Lung microvascular endothelial cell (primary cell): ENCODE results near the gene EDDM13. TPM values are rescaled to one million over a fixed set of nuclear protein-coding genes. Genes with fewer than 3 reads are reported as not detected.
A peak's percentile ranks its signal among the peaks of the same experiment; 100 is the strongest.
"Not testable (repeated sequence)": the region's sequence is repeated elsewhere in the genome, so short reads cannot be mapped to it uniquely, and the experiment has no call there.

Experiments
- DNase-seq, 2 donors: peaks; one replicate each; pipeline versions ENCODE4 v3.0.0 to v3.0.0-alpha.2; 2010; ENCODE audit warnings: low read depth in 2 of 2
- total RNA-seq: library from RNA; depleted of rRNA; stranded (reverse); fragments of >200 nt; gene quantifications from 2 replicates; pipeline ENCODE4 v1.2.1, GENCODE V29; 2014

EDDM13 gene
- total RNA-seq, 1 donor from 2014 or later: 2.4 TPM

DNA sequence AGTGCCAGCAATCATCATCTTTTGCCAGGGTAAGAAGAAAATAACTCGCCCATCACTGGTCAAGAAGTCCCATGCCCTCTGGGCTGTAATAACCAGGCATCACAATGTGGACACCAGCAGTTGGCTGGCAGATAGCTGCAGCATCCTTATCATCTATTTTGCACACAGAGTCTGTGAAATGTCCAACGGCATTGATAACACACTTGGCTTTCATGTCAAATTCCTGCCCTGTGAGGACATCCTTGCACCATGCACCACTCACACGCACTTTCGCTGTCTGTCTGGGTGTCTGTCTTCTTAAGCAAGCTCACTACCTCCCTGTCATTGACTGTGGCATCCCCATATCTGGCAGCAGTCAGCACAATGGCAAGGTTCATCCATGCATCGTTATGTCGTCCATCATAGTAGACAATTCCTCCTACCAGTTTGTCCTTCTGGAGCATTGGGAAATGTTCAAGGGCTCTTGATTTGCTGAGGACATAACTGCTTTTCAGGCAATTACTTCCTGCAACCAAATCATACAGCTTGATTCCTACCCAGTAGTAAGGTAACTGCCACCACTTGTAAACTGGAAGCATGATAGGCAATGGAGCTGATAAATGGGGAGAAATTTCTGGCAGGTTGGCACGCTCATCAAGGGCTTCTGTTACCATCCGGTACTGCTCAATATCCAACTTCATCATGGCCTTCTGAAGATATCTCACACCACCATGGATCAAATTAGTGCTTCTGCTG, 48.9 kb downstream of the EDDM13 start:
- DNase-seq: no peak

DNA sequence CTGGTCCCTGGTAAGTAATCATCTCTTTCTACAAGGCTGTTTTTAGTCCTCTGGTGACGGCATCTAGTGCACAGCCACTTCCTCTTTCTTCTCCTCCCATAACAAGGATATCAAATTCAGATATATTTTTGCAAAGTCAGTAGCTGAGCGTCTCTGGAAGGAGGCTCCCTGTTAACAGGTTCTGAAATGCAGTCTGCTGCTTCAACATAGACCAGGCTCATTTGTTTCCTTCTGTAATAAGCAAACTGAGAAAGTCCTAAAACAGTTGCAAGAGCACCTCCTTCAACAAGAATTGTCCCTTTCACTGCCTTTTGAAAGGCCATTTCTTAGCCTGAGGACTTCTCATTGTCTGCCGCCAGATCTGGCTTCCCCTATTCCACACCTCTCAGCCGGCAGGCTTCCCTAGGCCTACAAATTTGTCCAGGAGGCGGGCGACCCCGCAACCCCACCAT, 49.5 kb downstream of the EDDM13 start:
- DNase-seq: no peak

DNA sequence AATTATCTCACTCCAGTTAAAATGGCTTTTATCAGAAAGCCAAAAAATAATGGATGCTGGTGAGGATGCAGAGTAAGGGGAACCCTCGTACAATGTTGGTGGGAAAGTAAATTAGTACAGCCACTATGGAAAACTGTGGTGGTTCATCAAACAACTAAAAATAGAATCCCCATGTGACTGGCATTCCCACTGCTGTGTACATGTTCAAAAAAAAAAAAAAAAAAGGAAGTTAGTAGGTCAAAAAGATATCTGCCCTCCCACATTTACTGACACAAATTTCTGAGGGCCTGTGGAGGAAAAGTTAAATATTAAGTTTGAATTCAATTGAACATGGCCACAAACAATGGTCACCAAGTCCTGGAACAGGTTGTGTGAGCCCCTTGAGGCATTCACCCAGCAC, 51.9 kb downstream of the EDDM13 start:
- no peak for DNase-seq

DNA sequence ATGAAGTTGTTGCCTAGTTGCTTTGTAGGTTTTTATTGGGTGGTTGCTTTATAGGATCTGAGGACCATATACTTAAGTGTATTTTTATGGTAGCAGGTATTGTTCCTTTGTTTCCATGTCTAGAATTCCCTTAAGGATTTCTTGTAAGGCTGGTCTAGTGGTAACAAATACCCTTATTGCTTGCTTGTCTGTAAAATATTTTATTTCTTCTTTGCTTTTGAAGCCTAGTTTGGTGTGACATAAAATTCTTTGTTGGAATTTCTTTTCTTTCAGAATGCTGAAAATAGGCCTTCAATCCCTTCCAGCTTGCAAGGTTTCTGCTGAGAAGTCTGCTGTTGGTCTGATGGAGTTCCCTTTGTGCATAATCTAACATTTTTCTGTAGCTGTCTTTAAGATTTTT, 60.1 kb downstream of the EDDM13 start:
- no peak for DNase-seq

DNA sequence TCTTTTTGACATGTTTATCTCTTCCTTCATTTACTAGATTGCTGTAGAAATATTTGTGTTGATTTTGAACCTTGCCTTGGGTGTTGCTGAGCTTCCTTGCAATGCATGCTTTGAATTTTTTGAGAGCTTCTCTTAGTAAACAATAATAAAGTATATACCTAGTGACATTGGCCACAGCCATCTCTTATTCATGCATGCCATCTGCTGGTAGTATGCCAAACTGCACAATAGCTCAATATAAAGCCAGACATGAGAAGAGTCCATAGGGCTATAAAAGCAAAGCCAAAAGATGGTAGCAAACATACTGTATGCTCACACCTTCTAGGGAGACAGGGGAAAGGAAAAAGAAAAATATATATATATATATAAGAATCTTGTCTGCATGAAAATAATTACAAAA, 61.0 kb downstream of the EDDM13 start:
- DNase-seq: peak; percentile 69 to 83

DNA sequence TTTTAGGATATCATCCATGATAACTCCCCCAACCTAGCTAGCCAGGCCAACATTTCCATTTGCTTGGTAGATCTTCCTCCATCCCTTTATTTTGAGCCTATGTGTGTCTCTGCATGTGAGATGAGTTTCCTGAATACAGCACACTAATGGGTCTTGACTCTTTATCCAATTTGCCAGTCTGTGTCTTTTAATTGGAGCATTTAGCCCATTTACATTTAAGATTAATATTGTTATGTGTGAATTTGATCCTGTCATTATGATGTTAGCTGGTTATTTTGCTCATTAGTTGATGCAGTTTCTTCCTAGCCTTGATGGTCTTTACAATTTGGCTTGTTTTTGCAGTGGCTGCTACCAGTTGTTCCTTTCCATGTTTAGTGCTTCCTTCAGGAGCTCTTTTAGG, 62.8 kb downstream of the EDDM13 start:
- DNase-seq: not testable (repeated sequence)

DNA sequence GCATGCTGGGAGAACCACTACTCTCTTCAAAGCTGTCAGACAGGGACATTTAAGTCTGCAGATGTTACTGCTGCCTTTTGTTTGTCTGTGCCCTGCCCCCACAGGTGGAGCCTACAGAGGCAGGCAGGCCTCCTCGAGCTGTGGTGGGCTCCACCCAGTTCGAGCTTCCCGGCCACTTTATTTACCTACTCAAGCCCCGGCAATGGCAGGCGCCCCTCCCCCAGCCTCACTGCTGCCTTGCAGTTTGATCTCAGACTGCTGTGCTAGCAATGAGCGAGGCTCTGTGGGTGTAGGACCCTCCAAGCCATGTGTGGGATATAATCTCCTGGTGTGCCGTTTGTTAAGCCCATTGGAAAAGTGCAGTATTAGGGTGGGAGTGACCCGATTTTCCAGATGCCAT, 64.5 kb downstream of the EDDM13 start:
- DNase-seq: not testable (repeated sequence)

DNA sequence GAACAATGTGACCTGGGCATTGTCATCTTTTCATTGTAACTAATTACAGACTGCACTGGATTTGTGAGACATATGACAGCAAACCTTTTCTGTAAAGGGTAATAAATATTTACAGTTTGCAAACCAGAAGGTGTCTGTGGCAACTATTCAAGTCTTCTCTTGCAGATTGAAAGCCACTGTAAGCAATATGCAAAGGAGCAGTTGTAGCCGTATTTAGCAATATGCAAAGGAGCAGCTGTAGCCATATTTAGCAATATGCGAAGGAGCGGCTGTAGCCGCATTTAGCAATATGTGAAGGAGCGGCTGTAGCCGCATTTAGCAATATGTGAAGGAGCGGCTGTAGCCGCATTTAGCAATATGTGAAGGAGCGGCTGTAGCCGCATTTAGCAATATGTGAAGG, 66.5 kb downstream of the EDDM13 start:
- not testable (repeated sequence) for DNase-seq

DNA sequence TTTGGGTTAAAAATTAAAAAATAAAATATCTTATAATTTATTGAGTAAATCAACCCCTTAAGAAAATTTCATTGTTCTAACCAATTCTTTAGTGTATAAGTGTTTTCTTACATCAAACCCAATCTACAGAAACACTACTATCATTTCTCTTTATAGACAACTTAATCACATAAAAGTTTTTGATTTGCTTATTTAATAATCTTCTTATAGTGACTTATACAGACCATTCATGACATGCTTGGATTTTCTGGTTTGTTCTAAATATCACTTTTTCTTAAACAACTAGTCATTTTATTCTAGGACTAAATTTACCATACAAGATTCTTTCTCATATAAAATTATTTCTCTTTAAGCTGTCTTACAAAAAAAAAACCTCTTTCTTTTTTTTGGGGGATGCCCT, 69.4 kb downstream of the EDDM13 start:
- no peak for DNase-seq

DNA sequence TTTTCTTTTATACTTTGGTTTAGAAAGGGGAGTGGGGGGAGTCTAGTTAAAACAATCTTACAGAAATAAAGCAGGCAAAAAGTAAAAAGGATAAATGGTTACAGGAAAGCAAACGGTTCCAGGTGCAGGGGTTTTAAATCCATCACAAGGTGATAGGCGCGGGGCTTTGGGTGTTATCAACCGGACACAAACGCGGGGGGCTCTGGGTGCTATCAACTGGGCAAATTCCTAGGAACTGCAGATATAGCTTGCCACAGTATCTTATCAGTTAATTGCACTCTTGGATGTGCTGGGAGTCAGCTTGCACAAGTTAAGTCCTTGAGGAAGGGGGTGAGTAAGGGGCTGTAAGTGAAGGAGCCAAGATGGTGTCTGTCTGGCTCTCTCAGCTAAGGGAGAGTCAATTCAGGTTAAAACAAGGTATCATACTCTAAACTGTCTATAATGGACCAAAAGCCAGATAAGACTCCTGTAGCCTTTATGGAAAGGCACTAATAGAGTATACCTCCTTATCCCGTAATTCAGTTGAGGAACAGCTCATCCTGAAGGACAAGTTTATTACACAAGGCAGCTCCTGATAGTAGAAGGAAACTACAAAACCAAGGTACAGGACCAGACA, 74.7 kb downstream of the EDDM13 start:
- DNase-seq: no peak

DNA sequence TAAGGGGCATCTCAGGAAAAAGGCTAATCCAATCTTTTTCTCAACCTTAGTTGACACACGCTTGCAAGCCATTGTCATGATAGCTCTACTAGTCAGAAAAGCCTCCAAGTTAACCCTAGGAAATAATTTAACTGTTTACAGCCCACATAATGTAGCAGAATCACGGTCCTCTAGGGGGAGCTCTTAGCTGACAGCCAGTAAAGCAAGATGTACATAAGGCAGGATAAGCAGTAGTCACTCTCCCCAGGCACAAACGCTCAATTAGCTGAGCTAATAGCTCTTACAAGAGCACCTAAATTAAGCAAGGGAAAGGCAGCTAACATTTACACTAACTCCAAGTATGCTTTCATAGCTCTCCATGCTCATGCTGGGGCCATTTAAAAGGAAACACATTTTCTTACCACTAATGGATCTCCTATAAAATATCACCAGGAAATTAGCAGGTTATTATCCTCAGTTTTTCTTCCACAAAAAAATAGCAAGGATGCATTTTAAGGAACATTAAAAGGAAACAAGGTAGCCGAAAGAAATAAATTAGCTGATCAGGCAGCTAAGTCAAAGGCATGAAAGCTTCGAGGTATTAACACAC, 75.8 kb downstream of the EDDM13 start:
- peak; percentile 17 to 22 for DNase-seq

DNA sequence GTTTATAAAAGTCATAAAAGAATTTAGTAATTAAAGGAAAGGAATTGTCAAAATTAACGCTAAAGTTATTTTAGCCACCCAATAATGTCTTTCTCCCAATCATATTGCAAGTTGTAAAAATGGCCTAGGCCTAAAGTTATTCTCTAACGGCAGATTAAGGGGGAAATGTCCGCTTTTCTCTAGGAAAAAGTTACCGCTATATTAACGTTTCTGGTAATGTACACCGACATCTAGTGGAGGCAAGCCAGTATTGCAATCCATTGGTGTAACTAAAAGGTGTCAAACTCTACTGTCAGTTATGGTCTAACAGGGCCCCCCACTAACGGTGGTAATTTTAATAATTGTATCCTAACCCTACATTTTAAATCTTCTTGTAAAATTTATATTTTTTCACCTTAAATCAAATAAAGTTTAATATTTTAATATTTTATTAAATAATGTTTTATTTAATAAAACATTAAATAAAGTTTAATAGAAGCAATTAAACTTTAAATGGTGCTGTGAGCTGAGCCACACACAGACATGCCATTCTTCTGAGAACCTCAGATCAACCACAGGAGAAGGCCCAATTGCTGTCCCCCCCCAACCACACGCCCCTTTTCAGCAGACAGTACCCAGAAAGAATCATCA, 78.0 kb downstream of the EDDM13 start:
- peak; percentile 53 to 68 for DNase-seq

DNA sequence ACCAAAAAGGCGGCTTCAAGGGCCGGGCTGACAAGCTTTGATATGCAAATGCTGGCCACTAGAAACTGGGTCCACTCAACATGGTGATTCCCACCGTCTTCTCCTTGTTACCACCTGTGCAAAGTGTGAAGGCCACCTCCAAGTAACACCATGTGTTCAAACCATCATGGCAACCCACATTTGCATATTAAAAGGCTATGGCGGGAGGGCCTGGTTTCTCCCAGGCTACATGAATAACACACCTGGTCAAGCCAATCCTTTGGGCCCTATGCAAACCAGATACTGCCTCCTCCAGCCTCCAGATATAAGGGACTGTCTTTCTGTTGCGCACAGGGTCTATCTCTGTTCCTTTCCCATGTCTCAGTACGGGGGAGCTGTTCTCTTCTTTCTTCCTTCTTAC, 78.7 kb downstream of the EDDM13 start:
- DNase-seq: no peak

DNA sequence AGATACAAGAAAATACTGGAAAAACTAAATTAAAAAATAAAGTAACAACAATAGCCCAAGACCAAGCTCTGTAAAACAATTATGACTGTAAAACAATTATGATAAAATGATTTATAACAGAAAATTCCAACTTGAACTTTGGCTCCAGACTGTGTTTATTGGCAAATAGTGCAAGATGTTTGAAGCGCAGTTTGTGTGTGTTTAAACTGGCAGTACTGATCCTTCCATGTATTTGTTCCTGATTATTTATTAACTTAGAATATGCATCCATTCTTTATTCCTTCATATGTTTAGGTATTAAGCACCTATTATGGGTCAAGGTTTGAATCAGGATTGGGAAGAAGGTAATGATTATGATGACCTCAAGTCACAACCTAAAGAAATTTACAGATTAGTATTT, 83.0 kb downstream of the EDDM13 start:
- DNase-seq: no peak

DNA sequence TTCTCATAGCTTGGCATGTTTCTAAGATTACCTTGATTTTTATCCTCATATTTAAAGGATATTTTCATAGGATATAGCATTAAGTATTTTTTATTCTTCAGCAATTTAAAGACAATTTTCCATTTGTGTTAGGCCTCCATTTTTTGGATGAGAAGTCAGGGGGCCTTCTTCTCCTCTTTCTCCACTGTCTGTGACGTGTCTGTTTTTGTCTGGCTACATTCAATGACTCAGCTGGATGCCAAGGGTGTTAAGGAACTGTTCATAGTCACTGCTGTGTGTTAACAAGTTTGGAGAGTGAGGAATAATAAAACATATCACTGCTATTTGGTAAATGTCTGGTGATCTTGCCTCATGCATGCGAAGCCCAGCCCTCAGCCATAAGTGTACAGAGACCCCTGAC, 84.4 kb downstream of the EDDM13 start:
- peak in 1 of 2 donors; percentile 2 for DNase-seq

Other genes with a start within 250 kb of the EDDM13 start
- gene ZNF787, start 151.5 kb upstream of the EDDM13 start, total RNA-seq: 20.9 and 31.0 TPM in 2 replicates
- 8.1 and 12.5 TPM in 2 replicates for gene ZNF444, start 131.5 kb upstream of the EDDM13 start, total RNA-seq
- gene GALP, start 96.7 kb upstream of the EDDM13 start, total RNA-seq: not detected in 2 replicates
- gene ZSCAN5B, start 75.0 kb upstream of the EDDM13 start, total RNA-seq: not detected in 2 replicates
- not detected in 2 replicates for gene ZSCAN5C, start 70.5 kb upstream of the EDDM13 start, total RNA-seq
- 4.1 and 7.1 TPM in 2 replicates for gene ZSCAN5A, start 42.1 kb downstream of the EDDM13 start, total RNA-seq
- gene ZNF582, start 120.8 kb downstream of the EDDM13 start, total RNA-seq: 2.0 and 4.0 TPM in 2 replicates
- gene ZNF583, start 131.6 kb downstream of the EDDM13 start, total RNA-seq: 2.0 and 5.8 TPM in 2 replicates
- gene ZNF667, start 204.6 kb downstream of the EDDM13 start, total RNA-seq: 1.5 and 2.8 TPM in 2 replicates
- 0.65 and 1.6 TPM in 2 replicates for gene ZNF471, start 235.1 kb downstream of the EDDM13 start, total RNA-seq